Activated CD4-positive, alpha-beta T cell treated with anti-CD3 and anti-CD28 coated beads, Interleukin-2, amount 50 U/mL, for 16 hours (primary cell): Measurements from ENCODE around the gene PLB1.
A peak's percentile ranks its signal among the peaks of the same experiment; 100 is the strongest.

ENCODE experiments used
- DNase-seq: peaks from one replicate; pipeline ENCODE4 v3.0.0-alpha.2; 2020

The PLB1 gene

GRCh38 chr2:28566521-28567041 is 70.7 kb downstream of the PLB1 start:
- DNase-seq = peak; percentile 91

DNA sequence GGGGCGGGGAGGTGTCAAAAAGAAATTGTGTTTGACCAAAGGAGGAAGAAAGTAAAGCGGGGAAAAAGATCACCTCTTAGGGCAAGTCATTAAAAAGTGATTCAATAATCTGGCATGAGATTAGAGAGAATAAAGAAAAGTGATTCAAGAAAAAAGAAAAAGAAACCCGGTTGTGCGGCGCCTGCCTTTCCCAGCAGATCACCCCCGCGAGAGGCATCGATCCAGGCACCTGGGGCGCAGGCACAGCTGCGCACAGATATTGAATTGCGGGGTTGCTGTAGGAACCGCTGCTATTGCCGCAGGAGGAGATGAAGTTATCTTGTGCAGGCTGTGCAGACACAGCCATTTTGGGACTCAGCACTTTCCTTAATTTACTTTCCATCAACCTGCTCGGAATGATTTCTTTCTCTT is 71.2 kb downstream of the PLB1 start:
- no peak for DNase-seq

DNA sequence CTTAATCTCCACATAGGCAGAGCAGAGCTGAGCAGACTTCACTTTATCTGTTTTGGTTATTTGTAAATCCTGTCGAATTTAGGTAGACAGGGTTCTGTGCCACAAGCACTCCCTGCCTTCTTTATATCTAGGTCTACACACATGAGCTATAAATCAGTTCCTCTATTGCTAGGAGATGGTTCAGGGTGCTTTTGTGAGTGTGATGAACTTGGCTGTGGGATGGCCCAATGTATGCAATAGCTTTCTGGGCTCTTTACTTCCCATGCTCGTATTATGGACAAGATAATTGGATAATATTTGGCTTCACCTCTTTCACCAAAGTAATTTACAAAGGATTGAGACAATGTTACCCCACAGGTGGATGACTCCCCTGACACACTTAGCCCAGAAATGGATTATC is 72.2 kb downstream of the PLB1 start:
- DNase-seq = no peak

GRCh38 chr2:28568533-28568932 is 72.7 kb downstream of the PLB1 start:
- DNase-seq = no peak

- DNase-seq = no peak
These were observed 74.6 kb downstream of the PLB1 start for GRCh38 chr2:28570431-28570830.

- no peak for DNase-seq
These were observed 80.9 kb downstream of the PLB1 start for GRCh38 chr2:28576714-28577113.

- no peak for DNase-seq
These were observed 82.2 kb downstream of the PLB1 start for GRCh38 chr2:28577791-28578680.

- DNase-seq = no peak
These were observed 82.9 kb downstream of the PLB1 start for GRCh38 chr2:28578774-28579173.

GRCh38 chr2:28579606-28580005 is 83.7 kb downstream of the PLB1 start:
- no peak for DNase-seq

GRCh38 chr2:28580078-28580477 is 84.2 kb downstream of the PLB1 start:
- DNase-seq = no peak

- DNase-seq = no peak
These were observed 85.5 kb downstream of the PLB1 start for GRCh38 chr2:28581312-28581711.

GRCh38 chr2:28582152-28582551 is 86.3 kb downstream of the PLB1 start:
- no peak for DNase-seq

DNA sequence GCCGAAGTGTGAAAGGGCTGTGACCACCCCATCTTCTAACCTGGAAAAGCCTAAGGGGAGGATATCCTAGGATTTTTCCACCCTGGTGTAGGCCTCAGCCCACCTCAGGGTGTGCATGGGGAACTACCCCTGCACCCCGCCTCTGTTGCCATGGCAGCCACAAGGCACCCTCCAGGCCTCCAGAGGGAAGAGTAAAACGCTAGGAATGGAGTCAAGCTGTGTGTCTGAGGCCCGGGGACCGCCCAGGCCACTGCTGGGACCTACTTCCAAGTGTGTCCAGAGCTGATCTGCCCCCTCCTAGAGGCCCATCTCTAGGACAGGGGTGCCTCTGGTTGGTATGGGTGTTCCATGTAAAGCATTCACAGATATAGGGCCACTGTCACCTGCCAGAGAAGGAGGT is 86.7 kb downstream of the PLB1 start:
- DNase-seq = no peak

GRCh38 chr2:28583899-28584553 is 88.2 kb downstream of the PLB1 start:
- DNase-seq = peak; percentile 82

DNA sequence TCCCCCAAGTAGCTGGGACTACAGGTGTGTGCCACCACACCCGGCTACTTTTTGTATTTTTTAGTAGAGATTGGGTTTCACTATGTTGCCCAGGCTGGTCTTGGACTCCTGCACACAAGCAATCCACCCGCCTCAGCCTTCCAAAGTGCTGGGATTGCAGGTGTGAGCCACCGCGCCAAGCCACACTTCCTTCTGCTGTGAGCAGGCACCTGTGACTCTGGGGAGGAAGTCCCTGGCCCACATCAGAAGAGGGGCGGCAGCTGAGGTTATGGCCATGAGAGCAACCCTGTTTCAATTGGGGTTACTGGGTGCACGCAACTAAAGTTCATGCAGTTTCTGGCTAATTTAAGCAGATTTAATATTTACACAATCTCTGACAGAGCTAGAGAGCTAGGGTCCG is 91.0 kb downstream of the PLB1 start:
- DNase-seq = peak; percentile 35

DNA sequence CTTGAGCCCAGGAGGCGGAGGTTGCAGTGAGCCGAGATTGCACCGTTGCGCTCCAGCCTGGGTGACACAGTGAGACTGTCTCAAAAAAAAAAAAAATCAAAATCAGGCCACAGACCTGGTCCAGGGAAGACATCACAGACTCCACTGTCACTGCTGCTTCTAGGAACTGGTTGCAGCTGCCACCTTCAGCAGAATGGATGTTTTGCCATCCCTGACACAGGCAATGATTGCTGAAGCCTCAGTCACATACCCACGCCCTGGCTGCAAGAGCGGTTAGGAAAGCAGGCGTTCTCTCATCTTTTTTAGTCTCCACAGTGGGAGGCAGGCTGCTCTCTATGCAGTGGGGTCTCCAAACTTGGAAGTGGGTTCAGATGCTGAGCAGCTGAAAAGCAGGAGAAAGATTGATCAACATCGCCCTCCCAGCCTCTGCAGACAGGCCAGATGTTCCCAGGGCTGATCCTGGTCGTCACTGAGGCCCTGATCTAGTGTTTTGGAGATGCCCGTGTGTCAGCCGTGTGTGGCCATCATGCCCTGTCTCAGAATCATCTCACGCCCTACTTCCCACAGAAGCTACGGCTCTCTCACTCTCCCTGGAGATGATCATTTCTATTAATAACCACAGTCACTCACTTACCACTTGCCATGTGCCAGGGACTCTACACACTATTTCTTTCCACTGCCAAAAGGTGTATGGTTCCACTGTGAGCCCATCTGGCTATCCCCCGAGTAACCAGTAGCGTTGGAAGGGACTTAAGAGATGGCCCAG is 91.8 kb downstream of the PLB1 start:
- DNase-seq = no peak

DNA sequence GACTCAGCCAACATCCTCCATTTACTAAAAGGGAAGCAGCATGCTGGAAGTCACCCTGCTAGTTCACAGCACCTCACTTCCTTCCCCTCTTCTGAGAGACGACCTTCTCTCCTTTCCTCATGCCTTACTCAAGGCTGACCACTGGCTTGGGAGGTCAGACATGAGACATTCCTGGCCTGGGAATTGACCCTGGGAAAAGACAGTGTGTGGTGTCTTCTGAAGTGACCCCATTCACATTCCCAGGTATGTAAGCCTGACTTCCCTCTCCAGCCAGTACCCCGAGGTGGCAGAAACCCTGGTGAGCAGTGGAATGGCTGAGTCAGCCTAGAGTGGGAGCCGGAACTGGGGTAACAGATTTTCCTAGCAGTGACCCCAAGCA is 92.4 kb downstream of the PLB1 start:
- DNase-seq = no peak

GRCh38 chr2:28589746-28590463 is 94.0 kb downstream of the PLB1 start:
- DNase-seq = no peak

DNA sequence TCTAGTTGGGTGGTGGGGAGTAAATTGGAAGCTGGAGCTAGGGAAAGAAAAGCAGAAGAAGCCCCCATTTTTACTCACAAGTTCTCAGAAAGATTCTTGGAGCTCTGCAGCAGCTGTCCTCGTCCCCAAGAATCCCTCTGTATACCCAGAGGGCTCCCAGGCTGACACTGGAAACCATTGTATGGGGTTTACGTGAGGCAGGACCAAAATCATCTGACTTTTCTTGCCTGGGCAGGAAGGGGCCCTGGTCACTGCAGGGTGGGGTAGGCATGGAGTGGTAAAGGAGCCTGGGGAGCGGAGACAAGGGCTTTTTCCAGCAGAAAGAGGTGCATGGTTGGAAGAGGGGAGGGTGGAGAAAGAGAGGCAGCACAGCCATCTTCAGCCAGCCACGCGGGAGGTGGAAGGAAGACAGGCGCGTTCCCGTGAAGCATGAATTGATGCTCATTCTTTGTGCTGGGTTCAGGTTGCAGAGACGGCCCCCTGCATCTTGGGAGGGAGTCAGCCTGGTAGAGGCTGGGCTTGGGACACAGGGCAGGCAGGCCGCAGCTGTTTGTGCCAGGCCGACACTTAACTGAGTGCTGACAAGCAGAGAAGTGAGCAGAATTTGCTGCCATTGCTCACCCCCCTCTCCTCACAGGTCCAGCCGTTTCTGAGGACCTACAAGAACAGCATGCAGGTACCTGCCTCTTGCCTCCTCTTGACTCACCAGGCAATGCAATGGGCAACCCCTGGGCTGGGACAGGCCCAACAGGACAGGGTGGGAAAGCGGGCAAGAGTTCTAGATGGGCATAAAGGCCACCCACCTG is 94.8 kb downstream of the PLB1 start:
- no peak for DNase-seq

GRCh38 chr2:28591711-28592335 is 96.0 kb downstream of the PLB1 start:
- DNase-seq = no peak

- DNase-seq = no peak
These were observed 96.6 kb downstream of the PLB1 start for GRCh38 chr2:28592481-28592880.
